Measurements from ENCODE around the gene WDR70.

WDR70 gene

GRCh38 chr5:37751227-37751626, 372.1 kb downstream of the WDR70 start:
- H3K27ac ChIP-seq, result no peak overlapping the region
- DNase-seq (ENCODE audit: low spot score), result no peak
- no peak for TF ChIP-seq CTCF (IDR thresholded peaks at IDR 0.05)
- H3K4me3 ChIP-seq, result no peak overlapping the region

GRCh38 chr5:37754976-37755375, 375.9 kb downstream of the WDR70 start:
- Histone ChIP-seq H3K4me3 (no peak overlapping the region), H3K27ac (no peak overlapping the region)
- DNase-seq (ENCODE audit: low spot score), result no peak
- no peak for TF ChIP-seq CTCF (IDR thresholded peaks at IDR 0.05)

GRCh38 chr5:37755581-37755980, 376.5 kb downstream of the WDR70 start:
- no peak for DNase-seq (ENCODE audit: low spot score)
- Histone ChIP-seq H3K27ac (no peak overlapping the region), H3K4me3 (no peak overlapping the region)
- TF ChIP-seq CTCF (IDR thresholded peaks at IDR 0.05), result no peak

- H3K4me3 ChIP-seq, result no peak overlapping the region
- no peak for TF ChIP-seq CTCF (IDR thresholded peaks at IDR 0.05)
- no peak overlapping the region for H3K27ac ChIP-seq
- no peak for DNase-seq (ENCODE audit: low spot score)
Measured at GRCh38 chr5:37756248-37756647, 377.1 kb downstream of the WDR70 start.

GRCh38 chr5:37757980-37758582, 379.0 kb downstream of the WDR70 start:
- H3K4me3 ChIP-seq, result no peak overlapping the region
- TF ChIP-seq CTCF (IDR thresholded peaks at IDR 0.05), result no peak
- H3K27ac ChIP-seq, result no peak overlapping the region
- DNase-seq (ENCODE audit: low spot score), result no peak

GRCh38 chr5:37767251-37767650, 388.1 kb downstream of the WDR70 start:
- Histone ChIP-seq H3K4me3 (no peak overlapping the region), H3K27ac (no peak overlapping the region)
- no peak for TF ChIP-seq CTCF (IDR thresholded peaks at IDR 0.05)
- no peak for DNase-seq (ENCODE audit: low spot score)

- no peak for DNase-seq (ENCODE audit: low spot score)
- TF ChIP-seq CTCF (IDR thresholded peaks at IDR 0.05), result no peak
Measured at GRCh38 chr5:37767961-37768360, 388.8 kb downstream of the WDR70 start.

More at GRCh38 chr5:37767961-37768360, 388.8 kb downstream of the WDR70 start:
- Histone ChIP-seq H3K27ac (no peak overlapping the region), H3K4me3 (no peak overlapping the region)

Measured in coronary artery (tissue), 2 donors.